HFF-Myc (cell line): ENCODE results near the gene CFAP97.

Experiments
- DNase-seq: peaks from one replicate; pipeline ENCODE4 v3.0.0-alpha.2; 2011; ENCODE audit warnings: low read depth; ENCODE audit errors: extremely low read depth
- H3K4me3 ChIP-seq: replicated peaks from 2 replicates; pipeline ENCODE4 v1.5.1; 2011; ENCODE audit warnings: low read depth, mild to moderate bottlenecking, control low read depth, low read length
- TF ChIP-seq, protein P1 (sequence below): IDR thresholded peaks from 2 replicates; pipeline ENCODE4 v1.5.1; 2012; ENCODE audit warnings: mild to moderate bottlenecking, low read depth, low read length, control low read depth; ENCODE audit errors: missing control alignments

The CFAP97 gene

DNA sequence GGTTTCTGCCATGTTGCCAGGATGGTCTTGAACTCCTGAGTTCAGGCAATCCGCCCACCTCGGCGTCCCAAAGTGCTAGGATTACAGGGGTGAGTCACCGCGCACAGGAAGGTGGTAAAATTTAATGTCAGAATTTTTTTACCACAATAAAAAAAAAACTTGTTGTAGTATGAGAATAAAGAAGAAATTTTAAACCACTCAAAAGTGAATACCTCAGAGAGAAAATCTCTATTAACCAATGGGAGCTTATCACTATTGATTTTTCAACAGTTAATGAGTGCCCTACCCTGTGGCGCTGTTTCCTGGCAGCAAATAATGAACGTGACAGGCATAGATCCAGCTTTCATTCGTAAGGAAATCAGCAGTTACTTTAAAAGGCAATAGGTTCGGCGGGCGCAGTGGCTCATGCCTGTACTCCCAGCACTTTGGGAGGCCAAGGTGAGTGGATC, 93.4 kb downstream of the CFAP97 start:
- TF ChIP-seq, protein P1, sequence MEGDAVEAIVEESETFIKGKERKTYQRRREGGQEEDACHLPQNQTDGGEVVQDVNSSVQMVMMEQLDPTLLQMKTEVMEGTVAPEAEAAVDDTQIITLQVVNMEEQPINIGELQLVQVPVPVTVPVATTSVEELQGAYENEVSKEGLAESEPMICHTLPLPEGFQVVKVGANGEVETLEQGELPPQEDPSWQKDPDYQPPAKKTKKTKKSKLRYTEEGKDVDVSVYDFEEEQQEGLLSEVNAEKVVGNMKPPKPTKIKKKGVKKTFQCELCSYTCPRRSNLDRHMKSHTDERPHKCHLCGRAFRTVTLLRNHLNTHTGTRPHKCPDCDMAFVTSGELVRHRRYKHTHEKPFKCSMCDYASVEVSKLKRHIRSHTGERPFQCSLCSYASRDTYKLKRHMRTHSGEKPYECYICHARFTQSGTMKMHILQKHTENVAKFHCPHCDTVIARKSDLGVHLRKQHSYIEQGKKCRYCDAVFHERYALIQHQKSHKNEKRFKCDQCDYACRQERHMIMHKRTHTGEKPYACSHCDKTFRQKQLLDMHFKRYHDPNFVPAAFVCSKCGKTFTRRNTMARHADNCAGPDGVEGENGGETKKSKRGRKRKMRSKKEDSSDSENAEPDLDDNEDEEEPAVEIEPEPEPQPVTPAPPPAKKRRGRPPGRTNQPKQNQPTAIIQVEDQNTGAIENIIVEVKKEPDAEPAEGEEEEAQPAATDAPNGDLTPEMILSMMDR = no peak
- H3K4me3 ChIP-seq = no peak overlapping the region
- DNase-seq = no peak

DNA sequence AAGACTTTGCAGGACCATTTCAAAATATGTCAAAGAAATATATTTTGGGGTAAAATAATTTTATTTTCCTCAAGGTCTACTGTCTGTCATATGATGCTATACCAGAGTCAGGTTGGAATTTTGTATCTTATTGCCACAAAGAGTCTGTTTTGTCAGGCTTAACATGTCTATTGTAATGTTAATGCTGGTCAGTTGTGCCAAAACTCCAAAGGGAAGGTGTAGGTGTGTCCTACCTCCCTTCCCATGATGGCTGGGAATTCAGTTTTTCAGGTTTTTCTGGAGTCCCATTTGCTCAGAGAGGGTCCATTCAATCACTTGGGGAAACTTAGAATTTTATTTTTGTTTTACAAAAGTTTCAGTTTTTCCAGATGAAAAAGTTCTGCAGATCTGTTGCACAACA, 94.1 kb downstream of the CFAP97 start:
- no peak overlapping the region for H3K4me3 ChIP-seq
- TF ChIP-seq, protein P1 = no peak
- DNase-seq = no peak
